ENCODE results near the gene CENPU.
"Not testable (repeated sequence)": the region's sequence is repeated elsewhere in the genome, so short reads cannot be mapped to it uniquely, and the experiment has no call there.

Gene CENPU

DNA sequence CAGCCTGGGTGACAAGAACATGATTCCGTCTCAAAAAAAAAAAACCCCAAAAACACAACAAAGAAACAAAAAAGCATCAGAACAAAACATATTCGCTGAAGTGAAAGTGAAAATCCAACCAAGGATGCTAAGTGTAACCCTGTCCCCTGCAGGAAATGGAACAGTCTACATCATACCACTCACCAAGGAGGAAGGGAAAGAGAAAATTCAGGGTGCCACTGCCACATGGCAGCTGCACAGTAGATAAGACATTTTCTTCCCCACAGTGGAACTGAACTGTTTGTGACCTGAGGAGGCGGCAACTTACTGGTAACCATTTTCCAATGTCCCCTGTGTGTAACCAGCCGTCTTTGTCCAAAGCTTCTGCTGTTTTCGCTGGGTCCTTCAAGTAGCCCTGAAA, 28.2 kb upstream of the CENPU start:
- Mint-ChIP-seq H3K36me3 (peaks cover 20% of the 10 kb centered on the region), H3K27me3 (no peaks in the 10 kb centered on the region), H3K9me3 (no peaks in the 10 kb centered on the region), H3K27ac (peak overlapping the region; percentile 87), H3K4me1 (peaks cover 20% of the 10 kb centered on the region), H3K4me3 (peak overlapping the region; percentile 76)

DNA sequence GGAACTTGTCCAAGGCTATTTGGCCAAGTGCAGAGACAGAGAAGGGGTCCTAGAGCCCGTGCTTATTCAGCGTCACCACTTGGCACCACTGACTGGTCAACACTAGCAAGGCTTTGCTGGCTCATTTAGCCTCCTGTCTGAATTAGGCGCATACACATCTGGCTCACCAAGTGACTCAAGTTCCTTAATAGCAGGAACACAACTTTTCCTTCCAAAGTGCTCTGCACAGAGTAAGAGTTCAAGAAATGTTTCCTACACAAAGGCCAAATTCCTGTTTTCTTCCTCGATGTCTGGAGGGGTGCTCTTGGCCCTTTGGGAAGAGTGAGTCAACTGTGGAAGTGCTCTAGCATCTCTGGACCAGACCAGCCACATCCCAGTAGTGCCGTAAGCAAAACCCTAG, 26.8 kb upstream of the CENPU start:
- peaks cover 20% of the 10 kb centered on the region for H3K4me1 Mint-ChIP-seq
- no peak overlapping the region for H3K4me3 Mint-ChIP-seq
- peaks cover 17% of the 10 kb centered on the region for H3K36me3 Mint-ChIP-seq
- H3K27me3 Mint-ChIP-seq = no peaks in the 10 kb centered on the region
- H3K27ac Mint-ChIP-seq = no peak overlapping the region
- H3K9me3 Mint-ChIP-seq = no peaks in the 10 kb centered on the region

DNA sequence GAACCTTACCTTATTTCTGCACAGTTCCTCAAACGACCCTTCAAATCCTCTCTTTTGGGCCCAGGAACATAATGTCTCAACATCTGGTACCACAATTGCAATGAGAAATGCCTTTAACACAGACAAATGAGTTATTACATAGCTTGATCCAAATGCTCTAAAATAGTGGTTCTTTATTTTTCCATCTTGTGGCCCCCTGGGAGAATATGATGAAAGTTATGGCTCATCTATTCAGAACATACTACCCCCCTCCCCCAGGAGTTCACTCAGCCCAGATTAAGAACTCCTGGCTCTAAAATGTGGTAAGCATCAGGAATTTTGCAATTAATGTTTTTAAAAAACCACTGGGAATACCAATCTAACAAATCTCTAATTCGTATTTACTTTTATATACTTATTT, 23.9 kb upstream of the CENPU start:
- Mint-ChIP-seq H3K27ac (no peak overlapping the region), H3K36me3 (peaks cover 18% of the 10 kb centered on the region), H3K4me1 (peaks cover 13% of the 10 kb centered on the region)

DNA sequence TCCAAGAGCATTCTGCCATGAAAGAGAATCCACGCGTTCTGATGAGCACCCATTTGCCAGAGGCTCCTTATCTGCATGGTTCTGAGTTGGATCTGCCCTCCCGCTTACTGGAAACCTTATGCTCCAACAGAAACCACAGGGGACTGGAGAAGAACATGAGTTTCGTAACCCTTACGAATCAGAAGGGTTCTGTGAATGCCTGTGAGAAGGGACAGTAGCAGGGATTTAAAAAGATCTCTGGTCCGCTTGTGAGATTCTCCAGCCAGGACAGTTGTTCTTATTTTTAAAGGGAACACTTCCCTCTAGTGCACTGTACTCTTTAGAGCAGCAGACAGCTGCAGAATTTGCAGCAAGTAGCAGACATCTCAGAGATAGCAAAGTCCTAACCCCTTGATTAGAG, 22.5 kb upstream of the CENPU start:
- H3K27ac Mint-ChIP-seq = no peak overlapping the region
- H3K36me3 Mint-ChIP-seq = peaks cover 16% of the 10 kb centered on the region

More for the DNA sequence above, 23.9 kb upstream of the CENPU start:
- Mint-ChIP-seq H3K27me3 (no peaks in the 10 kb centered on the region), H3K9me3 (no peaks in the 10 kb centered on the region), H3K4me3 (no peak overlapping the region)

GRCh38 chr4:184755278-184755677, 21.4 kb upstream of the CENPU start:
- no peaks in the 10 kb centered on the region for H3K9me3 Mint-ChIP-seq
- peaks cover 14% of the 10 kb centered on the region for H3K36me3 Mint-ChIP-seq
- H3K4me1 Mint-ChIP-seq = no peaks in the 10 kb centered on the region
- H3K4me3 Mint-ChIP-seq = no peak overlapping the region
- H3K27ac Mint-ChIP-seq = no peak overlapping the region
- peaks cover under 1% of the 10 kb centered on the region for H3K27me3 Mint-ChIP-seq

More for the DNA sequence above, 22.5 kb upstream of the CENPU start:
- no peak overlapping the region for H3K4me3 Mint-ChIP-seq
- H3K27me3 Mint-ChIP-seq = no peaks in the 10 kb centered on the region
- H3K4me1 Mint-ChIP-seq = no peaks in the 10 kb centered on the region
- no peaks in the 10 kb centered on the region for H3K9me3 Mint-ChIP-seq

DNA sequence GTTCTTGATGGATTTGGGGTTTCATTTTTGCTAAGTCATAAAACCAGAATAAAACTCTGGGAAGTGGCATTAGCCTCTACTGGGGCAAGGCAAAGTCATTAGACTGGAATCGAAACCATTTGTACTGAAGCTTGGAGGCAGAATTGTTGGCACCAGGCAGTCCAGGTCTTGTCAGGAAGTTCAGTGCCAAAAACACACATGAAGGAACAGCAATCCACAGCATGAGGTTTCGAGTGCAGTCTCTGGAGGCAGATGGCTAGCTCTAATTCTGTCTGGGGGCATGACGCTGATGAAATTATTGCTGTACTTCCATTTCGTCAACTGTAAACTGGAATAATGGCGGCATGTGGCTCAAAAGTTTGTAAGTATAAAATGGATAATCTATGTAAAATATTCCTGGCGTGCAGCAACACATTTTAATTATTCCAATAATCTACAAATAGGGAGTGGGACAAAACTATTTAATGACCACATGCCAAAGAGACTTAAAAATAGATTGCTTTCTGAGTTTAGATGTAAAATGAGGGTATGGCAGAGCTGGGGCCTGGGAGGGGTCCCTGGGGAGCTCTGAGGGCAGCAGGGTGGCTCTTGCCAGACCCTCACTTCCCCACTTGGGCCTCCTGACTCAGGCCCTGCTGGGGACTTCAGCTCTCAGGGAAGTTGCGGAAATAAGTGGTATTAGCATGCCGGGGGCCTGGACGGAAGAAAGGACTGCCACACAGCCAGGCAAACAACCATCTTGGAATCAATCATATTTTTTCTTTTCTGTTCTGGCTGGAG, 18.8 kb upstream of the CENPU start:
- Mint-ChIP-seq H3K36me3 (peaks cover 6% of the 10 kb centered on the region), H3K27me3 (peaks cover 3% of the 10 kb centered on the region), H3K4me1 (no peaks in the 10 kb centered on the region), H3K4me3 (no peak overlapping the region), H3K27ac (no peak overlapping the region), H3K9me3 (no peaks in the 10 kb centered on the region)

- Mint-ChIP-seq H3K36me3 (peaks cover 6% of the 10 kb centered on the region), H3K27me3 (peaks cover 3% of the 10 kb centered on the region), H3K27ac (no peak overlapping the region), H3K9me3 (no peaks in the 10 kb centered on the region), H3K4me1 (peaks cover 7% of the 10 kb centered on the region), H3K4me3 (no peak overlapping the region)
Measured at GRCh38 chr4:184751585-184751956, 17.7 kb upstream of the CENPU start.

DNA sequence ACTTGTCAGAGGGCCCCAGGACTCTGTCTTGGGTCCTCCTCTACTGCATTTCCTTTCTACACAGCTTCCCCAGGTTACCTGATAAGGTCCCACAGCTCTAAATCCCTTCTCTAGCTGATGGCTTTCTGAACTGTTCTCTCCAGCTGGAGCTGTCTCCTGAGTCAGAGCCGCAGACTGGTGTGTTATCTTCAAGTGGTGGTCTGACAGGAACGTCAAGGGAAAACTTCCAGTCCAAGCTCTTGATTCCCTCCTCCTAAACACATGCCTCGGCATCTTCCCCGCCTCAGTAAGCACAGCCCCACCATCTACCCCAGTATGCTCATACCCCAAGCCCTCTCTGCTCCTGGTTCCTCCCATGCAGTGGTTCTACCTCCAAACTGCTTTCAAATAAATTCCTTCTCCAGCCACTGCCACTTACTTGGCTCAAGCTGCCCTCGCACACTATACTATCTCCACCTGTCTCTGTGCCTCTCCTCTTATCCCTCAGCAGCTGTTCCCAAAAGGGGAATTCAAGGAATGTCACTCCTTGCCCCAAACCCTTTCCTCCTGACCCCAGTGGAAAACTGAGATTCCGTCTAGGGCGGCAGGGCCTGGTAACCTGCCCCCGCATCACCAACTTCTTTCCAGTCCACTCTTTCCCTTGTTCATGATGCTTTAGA, 17.2 kb upstream of the CENPU start:
- H3K27me3 Mint-ChIP-seq = peaks cover 3% of the 10 kb centered on the region

DNA sequence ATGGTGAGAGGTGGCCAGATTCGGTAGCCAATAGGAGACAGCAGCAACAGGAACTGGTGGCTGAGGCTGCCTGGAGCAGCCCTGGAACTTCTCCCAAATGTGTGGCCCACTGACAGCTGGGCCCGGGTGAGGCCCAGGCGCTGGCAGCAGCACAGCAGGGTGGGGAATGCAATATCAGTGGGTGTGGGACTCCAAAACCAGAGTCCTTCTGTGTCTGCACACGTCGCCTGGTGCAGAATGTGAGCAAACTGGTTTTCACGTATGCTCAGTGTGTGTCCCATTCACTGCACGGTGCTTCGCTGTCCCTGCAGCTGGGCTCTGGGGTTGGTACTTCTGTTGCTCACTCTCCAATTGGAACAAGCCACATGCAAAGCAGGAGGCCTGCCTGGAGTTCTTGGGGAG, 14.4 kb upstream of the CENPU start:
- Mint-ChIP-seq H3K4me1 (peaks cover 16% of the 10 kb centered on the region), H3K36me3 (peaks cover 1% of the 10 kb centered on the region), H3K27me3 (peaks cover 3% of the 10 kb centered on the region), H3K9me3 (no peaks in the 10 kb centered on the region), H3K4me3 (no peak overlapping the region), H3K27ac (no peak overlapping the region)

More for the DNA sequence above, 17.2 kb upstream of the CENPU start:
- no peak overlapping the region for H3K27ac Mint-ChIP-seq
- peaks cover 6% of the 10 kb centered on the region for H3K36me3 Mint-ChIP-seq
- no peaks in the 10 kb centered on the region for H3K9me3 Mint-ChIP-seq
- no peak overlapping the region for H3K4me3 Mint-ChIP-seq
- H3K4me1 Mint-ChIP-seq = peaks cover 12% of the 10 kb centered on the region

- H3K27me3 Mint-ChIP-seq = peaks cover 3% of the 10 kb centered on the region
- H3K36me3 Mint-ChIP-seq = no peaks in the 10 kb centered on the region
- H3K9me3 Mint-ChIP-seq = no peaks in the 10 kb centered on the region
- no peak overlapping the region for H3K4me3 Mint-ChIP-seq
- peaks cover 16% of the 10 kb centered on the region for H3K4me1 Mint-ChIP-seq
- no peak overlapping the region for H3K27ac Mint-ChIP-seq
Measured at GRCh38 chr4:184747034-184747830, 13.3 kb upstream of the CENPU start.

- Mint-ChIP-seq H3K9me3 (no peaks in the 10 kb centered on the region), H3K4me3 (peak overlapping the region; percentile 11), H3K27me3 (peaks cover 3% of the 10 kb centered on the region), H3K27ac (peak overlapping the region; percentile 33), H3K36me3 (no peaks in the 10 kb centered on the region), H3K4me1 (peaks cover 16% of the 10 kb centered on the region)
Measured at GRCh38 chr4:184745831-184746795, 12.2 kb upstream of the CENPU start.

DNA sequence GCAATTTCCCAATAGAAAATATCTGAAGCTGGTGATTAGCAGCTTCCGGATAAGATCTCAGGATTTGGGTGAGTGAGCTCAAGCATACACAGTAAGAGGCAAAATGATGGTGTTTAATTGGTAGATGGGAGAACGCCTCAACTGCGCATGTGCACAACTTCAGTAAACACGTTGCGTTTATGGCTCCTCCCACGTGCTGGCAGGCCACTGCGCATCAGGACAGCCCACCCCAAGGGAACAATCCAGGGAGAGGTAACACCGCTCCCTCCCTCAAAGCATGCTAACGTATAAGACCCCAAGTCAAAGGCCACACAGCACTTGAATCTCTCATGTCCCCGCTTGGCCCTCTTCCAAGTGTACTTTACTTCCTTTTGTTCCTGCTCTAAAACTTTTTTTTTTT, 10.3 kb upstream of the CENPU start:
- no peak overlapping the region for H3K4me3 Mint-ChIP-seq
- peaks cover 26% of the 10 kb centered on the region for H3K4me1 Mint-ChIP-seq
- H3K27ac Mint-ChIP-seq = no peak overlapping the region
- H3K36me3 Mint-ChIP-seq = no peaks in the 10 kb centered on the region
- H3K27me3 Mint-ChIP-seq = no peaks in the 10 kb centered on the region
- H3K9me3 Mint-ChIP-seq = no peaks in the 10 kb centered on the region

GRCh38 chr4:184743650-184744049, 9.8 kb upstream of the CENPU start:
- Mint-ChIP-seq H3K27me3 (no peaks in the 10 kb centered on the region), H3K36me3 (no peaks in the 10 kb centered on the region), H3K4me1 (peaks cover 26% of the 10 kb centered on the region), H3K27ac (no peak overlapping the region), H3K9me3 (no peaks in the 10 kb centered on the region), H3K4me3 (no peak overlapping the region)

GRCh38 chr4:184741651-184742050, 7.8 kb upstream of the CENPU start:
- H3K9me3 Mint-ChIP-seq, H3K36me3 Mint-ChIP-seq, H3K27me3 Mint-ChIP-seq, H3K4me3 Mint-ChIP-seq, H3K27ac Mint-ChIP-seq: not testable (repeated sequence)
- peaks cover 21% of the 10 kb centered on the region for H3K4me1 Mint-ChIP-seq

GRCh38 chr4:184740980-184741391, 7.1 kb upstream of the CENPU start:
- H3K36me3 Mint-ChIP-seq = no peaks in the 10 kb centered on the region
- peaks cover 14% of the 10 kb centered on the region for H3K4me1 Mint-ChIP-seq
- no peak overlapping the region for H3K4me3 Mint-ChIP-seq
- H3K9me3 Mint-ChIP-seq = no peaks in the 10 kb centered on the region
- no peak overlapping the region for H3K27ac Mint-ChIP-seq
- H3K27me3 Mint-ChIP-seq = no peaks in the 10 kb centered on the region

Measured in activated naive CD4-positive, alpha-beta T cell treated with anti-CD3 and anti-CD28 coated beads, Interleukin-2, amount 50 U/mL, for 24 hours (primary cell).